Activated T-helper 1 cell treated with Interleukin-2 at 50 U/mL for 16 hours (primary cell): ENCODE data around the gene SSH3.

ENCODE experiments used
- DNase-seq: peaks from one replicate; pipeline ENCODE4 v3.0.0-alpha.2; 2020; ENCODE audit warnings: low read depth

Gene SSH3

GRCh38 chr11:67349036-67349435 is 45.7 kb downstream of the SSH3 start:
- no peak for DNase-seq

GRCh38 chr11:67349457-67349856 is 46.1 kb downstream of the SSH3 start:
- no peak for DNase-seq

DNA sequence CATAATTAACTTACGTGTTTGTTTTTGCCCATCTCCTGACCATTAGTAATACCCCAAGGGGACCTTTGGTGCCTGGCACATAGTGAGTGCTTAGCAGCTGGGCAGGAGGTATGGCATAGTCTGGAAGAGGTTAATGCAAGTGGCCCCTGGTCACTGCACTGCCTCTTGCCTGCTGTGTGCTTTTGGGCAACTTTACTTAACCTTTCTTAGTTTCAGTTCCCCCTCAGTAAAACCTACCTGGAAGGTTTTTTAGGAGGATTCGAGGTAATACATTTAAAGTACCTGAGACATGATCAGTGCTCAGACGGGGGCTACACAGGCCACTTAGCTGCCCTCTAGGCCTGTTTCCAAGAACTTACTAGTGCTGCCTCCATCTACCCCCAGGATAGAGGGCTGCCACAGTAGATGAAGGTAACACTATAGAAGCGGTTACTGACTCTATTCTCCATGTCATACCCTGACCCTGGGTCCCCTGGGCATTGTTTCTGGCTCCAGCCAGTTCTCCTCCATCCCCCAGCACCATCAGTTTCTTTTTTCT is 46.7 kb downstream of the SSH3 start:
- DNase-seq = no peak

GRCh38 chr11:67351275-67352005 is 48.1 kb downstream of the SSH3 start:
- peak; percentile 50 for DNase-seq

GRCh38 chr11:67352546-67353316 is 49.4 kb downstream of the SSH3 start:
- DNase-seq = peak; percentile 55

GRCh38 chr11:67353317-67354074 is 50.2 kb downstream of the SSH3 start, which contains the start of gene POLD4:
TSS of gene POLD4 (minus strand) at chr11:67353546. CDS start at chr11:67353399, 147 bp downstream.
- DNase-seq = peak; percentile 95

DNA sequence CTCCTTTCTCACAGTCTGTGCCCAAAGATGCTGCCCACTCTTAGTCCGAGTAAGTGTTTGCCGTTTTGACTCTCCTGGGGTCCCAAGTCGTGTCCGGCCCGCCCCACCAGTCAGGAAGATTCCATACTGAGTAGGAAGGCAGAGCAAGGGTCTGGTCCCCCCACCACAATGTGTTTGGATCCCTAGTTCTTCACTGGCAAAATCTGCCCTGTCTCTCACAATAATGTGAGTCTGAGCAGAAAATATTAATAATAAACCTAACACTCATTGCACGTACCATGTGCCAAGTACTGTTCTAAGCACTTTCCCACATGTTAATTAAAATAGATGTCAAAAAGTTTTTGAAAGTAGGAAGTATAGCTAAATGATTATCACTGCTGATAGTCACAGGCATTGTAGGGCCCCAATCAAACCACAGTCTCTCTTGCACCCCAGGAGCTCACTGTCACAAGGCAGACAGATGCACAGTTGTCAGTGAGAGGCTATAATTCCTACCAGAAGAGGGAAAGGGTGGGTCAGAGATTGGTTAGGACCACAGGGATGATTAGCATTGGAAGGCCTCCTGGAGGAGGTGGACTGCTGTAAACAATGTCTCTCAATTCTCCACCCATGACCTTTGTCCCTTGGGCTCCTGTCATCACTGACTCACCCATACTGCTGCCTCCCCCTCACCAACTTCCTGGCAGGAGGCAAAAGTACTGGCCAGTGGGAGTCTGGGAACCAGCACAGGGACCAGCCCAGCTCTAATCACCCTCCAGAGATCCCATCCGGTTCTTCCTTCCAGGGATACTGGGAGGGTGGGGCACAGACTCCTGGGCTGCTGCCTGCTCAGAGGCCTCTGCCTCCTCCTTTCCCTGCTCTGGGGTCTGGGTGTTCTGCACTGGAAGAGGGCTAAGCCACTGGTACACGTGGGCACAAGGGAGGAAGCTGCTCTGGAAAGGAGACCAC is 51.0 kb downstream of the SSH3 start:
- no peak for DNase-seq

DNA sequence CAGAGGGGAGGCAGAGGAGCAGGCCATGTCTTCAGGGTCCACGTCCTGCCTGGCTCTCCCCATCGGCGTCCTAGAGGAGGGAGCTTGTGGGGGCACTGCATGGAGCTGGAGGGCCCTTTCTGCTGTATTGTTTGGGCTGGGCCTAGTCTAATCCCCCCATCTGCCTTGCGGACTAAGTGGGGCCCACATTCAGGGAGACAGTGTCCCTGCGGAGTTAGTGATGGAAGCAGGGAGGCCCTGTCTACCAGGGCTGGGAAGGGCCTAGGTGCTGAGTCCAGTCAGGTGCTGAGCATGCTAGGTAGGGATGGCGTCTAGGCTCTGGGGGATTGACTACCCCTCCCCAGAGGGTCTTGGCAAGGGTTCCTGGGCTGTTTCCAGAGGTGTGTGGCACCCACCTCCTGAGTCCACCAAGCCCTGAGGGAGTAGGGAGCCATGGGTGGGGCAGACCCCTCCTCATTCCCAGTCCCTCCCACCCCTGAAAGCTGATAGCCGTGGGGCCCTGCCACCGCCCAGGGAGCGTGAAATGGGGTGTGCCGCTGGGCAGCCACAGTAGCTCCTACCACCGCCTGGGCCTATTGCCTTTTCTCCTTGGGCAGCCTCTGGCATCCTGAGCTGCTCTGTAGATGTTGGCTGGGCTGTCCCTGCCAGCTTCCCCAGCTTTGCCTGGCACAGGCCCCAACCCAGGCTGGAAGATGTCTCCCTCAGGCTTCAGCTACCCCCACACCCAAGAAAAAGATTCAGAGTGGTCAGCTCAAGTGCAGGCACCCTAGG is 51.9 kb downstream of the SSH3 start:
- DNase-seq = no peak

GRCh38 chr11:67355794-67356386 is 52.6 kb downstream of the SSH3 start:
- DNase-seq = no peak

- DNase-seq = no peak
Measured at GRCh38 chr11:67356387-67356863, 53.1 kb downstream of the SSH3 start.

- DNase-seq = peak; percentile 56
Measured at GRCh38 chr11:67356864-67357561, 53.7 kb downstream of the SSH3 start.

GRCh38 chr11:67357831-67358670 is 54.7 kb downstream of the SSH3 start:
- DNase-seq = no peak
